PC-3 (cell line): ENCODE results near the gene TTC39A.

Experiments used
- CTCF ChIP-seq: fragments of 300-600 bp; sonication (generic); conservative IDR thresholded peaks from 2 replicates; pipeline ENCODE4 v1.5.1; 2017; ENCODE audit warnings: antibody characterized with exemption, low read depth, mild to moderate bottlenecking, low read length
- EZH2phosphoT487 ChIP-seq: fragments of 300-600 bp; sonication (generic); IDR thresholded peaks from 2 replicates; pipeline ENCODE4 v1.6.1; 2018; ENCODE audit warnings: mild to moderate bottlenecking, antibody characterized with exemption, low read length, borderline replicate concordance

GRCh38 chr1:51322417-51323101 is 7.8 kb downstream of the TTC39A start:
- no peak for TF ChIP-seq CTCF
- TF ChIP-seq EZH2phosphoT487 = no peak
